SU-DHL-6 (cell line): Measurements from ENCODE around the gene PRPF6.

Experiments used
- H2AFZ ChIP-seq: fragments of 200-600 bp; sonication (generic); 2 replicates; pipeline ENCODE4 v1.6.1; 2014; ENCODE audit warnings: low read depth, mild to moderate bottlenecking, moderate library complexity, mixed read lengths, antibody characterized with exemption, low read length; ENCODE audit not compliant: severe bottlenecking
- H3F3A ChIP-seq: fragments of 200-600 bp; shearing (Covaris generic); 2 replicates; pipeline ENCODE4 v1.6.0; 2016; ENCODE audit warnings: antibody characterized with exemption, mild to moderate bottlenecking; ENCODE audit not compliant: insufficient read depth
- H3K27ac ChIP-seq: fragments of 200-600 bp; sonication (generic); 2 replicates; pipeline ENCODE4 v1.5.1; 2016; ENCODE audit warnings: low read depth, mild to moderate bottlenecking, low read length, moderate library complexity, mixed read lengths
- H3K27me3 ChIP-seq: fragments of 200-600 bp; sonication (generic), shearing (Covaris generic); 2 replicates; pipeline ENCODE4 v1.6.0; 2014; ENCODE audit warnings: mild to moderate bottlenecking, low read length
- H3K36me3 ChIP-seq: fragments of 200-600 bp; sonication (generic); 2 replicates; pipeline ENCODE4 v1.6.1; 2014; ENCODE audit warnings: mild to moderate bottlenecking, low read length, mixed read lengths
- H3K4me2 ChIP-seq: fragments of 300-600, 200-600 bp; shearing (Covaris generic), sonication (generic); 2 replicates; pipeline ENCODE4 v1.6.0; 2014; ENCODE audit warnings: low read length, low read depth, mild to moderate bottlenecking; ENCODE audit not compliant: poor library complexity, severe bottlenecking
- H3K4me3 ChIP-seq: fragments of 200-600 bp; sonication (generic); 2 replicates; pipeline ENCODE4 v1.5.1; 2014; ENCODE audit warnings: antibody characterized with exemption, low read length, mild to moderate bottlenecking, mixed read lengths; ENCODE audit not compliant: insufficient read depth, poor library complexity, severe bottlenecking
- H3K79me2 ChIP-seq: fragments of 200-600 bp; sonication (generic); 2 replicates; pipeline ENCODE4 v1.6.1; 2014; ENCODE audit warnings: mild to moderate bottlenecking, low read length, moderate library complexity; ENCODE audit not compliant: insufficient read depth
- H3K9ac ChIP-seq: fragments of 200-600 bp; sonication (generic); 2 replicates; pipeline ENCODE4 v1.7.0; 2014; ENCODE audit warnings: mild to moderate bottlenecking, low read length
- H3K9me2 ChIP-seq: fragments of 200-600 bp; sonication (generic); replicated peaks from 2 replicates; pipeline ENCODE4 v1.6.1; 2014; ENCODE audit warnings: low read length; ENCODE audit not compliant: insufficient read depth
- H3K9me3 ChIP-seq: fragments of 200-600 bp; sonication (generic); 2 replicates; pipeline ENCODE4 v1.6.1; 2014; ENCODE audit warnings: low read length, mixed read lengths; ENCODE audit not compliant: insufficient read depth
- H4K20me1 ChIP-seq: fragments of 200-600 bp; sonication (generic); 2 replicates; pipeline ENCODE4 v1.6.1; 2014; ENCODE audit warnings: low read depth, mild to moderate bottlenecking, antibody characterized with exemption, low read length, moderate library complexity, mixed read lengths
- EZH2phosphoT487 ChIP-seq: fragments of 200-600 bp; sonication (generic), shearing (Covaris generic); conservative IDR thresholded peaks from 2 replicates; pipeline ENCODE4 v1.6.1; 2018; ENCODE audit warnings: mild to moderate bottlenecking, antibody characterized with exemption, low read length, moderate library complexity, mixed read lengths
- TF ChIP-seq, protein P1 (sequence below): fragments of 200-600 bp; sonication (generic); IDR thresholded peaks from one replicate; pipeline ENCODE4 v1.5.1; 2017; ENCODE audit warnings: antibody characterized with exemption, mild to moderate bottlenecking, low read length, moderate library complexity; ENCODE audit not compliant: insufficient read depth, poor library complexity, severe bottlenecking

PRPF6 gene

DNA sequence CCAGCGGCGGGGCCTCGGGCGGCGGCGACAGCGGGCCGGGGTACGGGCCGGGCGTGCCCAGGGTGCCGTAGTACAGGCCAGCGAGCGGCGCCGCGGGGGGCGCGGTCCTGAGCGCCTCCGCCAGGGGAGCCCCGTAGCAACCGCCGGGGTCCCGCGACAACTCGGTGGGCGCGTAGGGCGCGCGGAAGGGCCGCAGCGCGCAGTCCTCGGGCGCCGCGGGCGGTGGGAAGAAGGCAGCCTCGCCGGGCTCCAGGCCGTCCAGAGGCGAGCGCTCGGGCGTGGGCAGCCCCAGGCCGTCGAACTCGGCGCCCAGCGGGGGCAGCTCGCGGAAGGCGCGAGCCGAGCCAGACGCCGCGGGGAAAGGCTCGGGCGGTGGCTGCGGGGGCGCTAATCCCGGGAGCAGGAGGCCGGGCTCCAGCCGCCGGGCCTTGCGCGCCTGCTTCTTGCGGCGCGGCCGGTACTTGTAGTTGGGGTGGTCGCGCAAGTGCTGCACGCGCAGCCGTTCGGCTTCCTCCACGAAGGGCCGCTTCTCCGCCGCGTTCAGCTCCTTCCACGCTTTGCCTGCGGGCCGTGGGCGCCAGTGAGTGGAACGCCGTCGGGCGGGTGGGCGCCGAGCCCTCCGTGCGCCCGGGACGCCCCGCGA is 67.6 kb downstream of the PRPF6 start:
- Histone ChIP-seq H3K9ac (no peak overlapping the region), H3F3A (peaks cover 7% of the 10 kb centered on the region), H3K27ac (no peak overlapping the region), H3K27me3 (no peaks in the 10 kb centered on the region), H3K4me3 (no peak overlapping the region), H3K4me2 (no peak overlapping the region), H3K79me2 (no peaks in the 10 kb centered on the region), H3K9me2 (no peaks in the 10 kb centered on the region), H4K20me1 (no peaks in the 10 kb centered on the region), H2AFZ (no peak overlapping the region), H3K9me3 (no peaks in the 10 kb centered on the region), H3K36me3 (no peaks in the 10 kb centered on the region)
- TF ChIP-seq EZH2phosphoT487 = no peak
- TF ChIP-seq, protein P1, sequence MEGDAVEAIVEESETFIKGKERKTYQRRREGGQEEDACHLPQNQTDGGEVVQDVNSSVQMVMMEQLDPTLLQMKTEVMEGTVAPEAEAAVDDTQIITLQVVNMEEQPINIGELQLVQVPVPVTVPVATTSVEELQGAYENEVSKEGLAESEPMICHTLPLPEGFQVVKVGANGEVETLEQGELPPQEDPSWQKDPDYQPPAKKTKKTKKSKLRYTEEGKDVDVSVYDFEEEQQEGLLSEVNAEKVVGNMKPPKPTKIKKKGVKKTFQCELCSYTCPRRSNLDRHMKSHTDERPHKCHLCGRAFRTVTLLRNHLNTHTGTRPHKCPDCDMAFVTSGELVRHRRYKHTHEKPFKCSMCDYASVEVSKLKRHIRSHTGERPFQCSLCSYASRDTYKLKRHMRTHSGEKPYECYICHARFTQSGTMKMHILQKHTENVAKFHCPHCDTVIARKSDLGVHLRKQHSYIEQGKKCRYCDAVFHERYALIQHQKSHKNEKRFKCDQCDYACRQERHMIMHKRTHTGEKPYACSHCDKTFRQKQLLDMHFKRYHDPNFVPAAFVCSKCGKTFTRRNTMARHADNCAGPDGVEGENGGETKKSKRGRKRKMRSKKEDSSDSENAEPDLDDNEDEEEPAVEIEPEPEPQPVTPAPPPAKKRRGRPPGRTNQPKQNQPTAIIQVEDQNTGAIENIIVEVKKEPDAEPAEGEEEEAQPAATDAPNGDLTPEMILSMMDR = no peak

DNA sequence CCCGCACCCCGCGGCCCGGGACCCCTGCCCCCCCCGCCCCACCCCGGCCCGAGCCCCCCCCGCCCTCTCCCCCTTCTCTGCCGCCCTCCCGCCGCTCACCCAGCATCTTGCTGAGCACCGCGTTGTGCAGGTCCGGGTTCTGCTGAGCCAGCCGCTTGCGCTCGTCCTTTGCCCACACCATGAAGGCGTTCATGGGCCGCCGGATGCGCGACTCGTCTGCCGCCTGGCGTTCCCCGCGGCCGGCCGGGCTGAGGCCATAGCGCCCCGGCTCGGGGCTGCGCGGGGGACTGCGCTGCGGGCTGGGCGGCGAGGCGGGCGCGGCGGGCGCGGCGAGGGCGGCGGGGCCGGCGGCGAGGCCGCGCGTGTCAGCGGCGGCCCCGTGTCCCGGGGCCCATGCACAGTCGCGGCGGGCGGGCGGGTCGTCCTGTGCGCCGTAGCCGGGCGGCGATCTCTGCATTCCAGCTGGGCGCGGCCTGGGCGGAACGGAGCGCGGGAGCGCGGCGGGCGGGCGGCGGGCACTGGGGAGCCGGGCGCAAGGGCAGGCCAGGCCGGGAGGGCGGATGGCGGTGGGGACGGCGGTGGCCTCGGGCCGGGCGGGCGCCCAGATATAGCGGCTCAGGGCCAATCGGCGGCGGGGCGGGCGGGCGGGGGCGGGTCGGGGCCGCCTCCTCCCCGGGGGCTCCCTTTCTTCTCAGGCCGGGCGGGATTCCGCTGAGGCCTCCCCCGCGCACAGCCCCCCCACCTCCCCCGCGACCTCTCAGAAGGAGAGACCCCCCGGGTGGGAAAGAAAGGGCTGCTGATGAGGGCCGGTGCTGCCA is 68.3 kb downstream of the PRPF6 start, which contains the start of gene SOX18:
TSS of gene SOX18 (minus strand) at position 580 of the 818 bp plus-strand sequence. CDS start at position 457, 123 bp downstream.
- Histone ChIP-seq H3K9me2 (no peaks in the 10 kb centered on the region), H3K27me3 (no peaks in the 10 kb centered on the region), H2AFZ (no peak within 1 kb of the TSS), H4K20me1 (no peaks in the 10 kb centered on the region), H3F3A (peaks cover 3% of the 10 kb centered on the region; the same call in 1 of the 2 replicates), H3K9ac (no peak within 1 kb of the TSS), H3K79me2 (no peaks in the 10 kb centered on the region), H3K9me3 (no peaks in the 10 kb centered on the region), H3K27ac (no peak within 1 kb of the TSS), H3K4me3 (no peak within 1 kb of the TSS), H3K4me2 (no peak within 1 kb of the TSS), H3K36me3 (no peaks in the 10 kb centered on the region)
- TF ChIP-seq, protein P1 = no peak
- TF ChIP-seq EZH2phosphoT487 = no peak

DNA sequence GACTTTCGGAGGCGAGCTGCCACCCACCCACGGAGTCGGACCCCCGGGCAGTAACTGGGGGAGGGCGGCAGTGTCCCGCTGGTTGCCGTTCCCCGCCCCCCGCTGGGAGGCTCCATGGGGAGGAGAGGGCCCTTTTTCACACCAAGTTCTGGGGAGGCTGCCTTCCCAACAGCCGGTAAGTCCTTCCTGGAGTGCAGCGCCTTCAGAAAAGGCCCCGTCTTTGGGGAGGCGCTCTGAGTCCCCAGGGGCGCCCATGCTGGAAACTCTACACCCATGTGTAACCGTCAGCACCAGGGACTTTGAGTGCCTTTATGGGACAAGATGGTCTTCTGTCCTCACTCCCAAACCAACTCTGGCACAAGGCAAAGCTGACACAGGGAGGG is 68.9 kb downstream of the PRPF6 start:
- no peak for TF ChIP-seq EZH2phosphoT487
- TF ChIP-seq, protein P1 = no peak
- H3K27ac ChIP-seq = no peak overlapping the region
- no peaks in the 10 kb centered on the region for H3F3A ChIP-seq
- no peak overlapping the region for H3K4me2 ChIP-seq
- H2AFZ ChIP-seq = no peak overlapping the region
- H4K20me1 ChIP-seq = no peaks in the 10 kb centered on the region
- no peak overlapping the region for H3K9ac ChIP-seq
- no peaks in the 10 kb centered on the region for H3K27me3 ChIP-seq
- H3K9me3 ChIP-seq = no peaks in the 10 kb centered on the region
- H3K9me2 ChIP-seq = no peaks in the 10 kb centered on the region
- H3K36me3 ChIP-seq = no peaks in the 10 kb centered on the region
- H3K4me3 ChIP-seq = no peak overlapping the region
- no peaks in the 10 kb centered on the region for H3K79me2 ChIP-seq
